IPS-11a (cell line): Measurements from ENCODE around the gene LRIG1.

Source experiments
- H3K4me3 ChIP-seq: one replicate; pipeline ENCODE4 v1.5.1; 2013; ENCODE audit warnings: low read depth, low read length, control low read depth

The LRIG1 gene

DNA sequence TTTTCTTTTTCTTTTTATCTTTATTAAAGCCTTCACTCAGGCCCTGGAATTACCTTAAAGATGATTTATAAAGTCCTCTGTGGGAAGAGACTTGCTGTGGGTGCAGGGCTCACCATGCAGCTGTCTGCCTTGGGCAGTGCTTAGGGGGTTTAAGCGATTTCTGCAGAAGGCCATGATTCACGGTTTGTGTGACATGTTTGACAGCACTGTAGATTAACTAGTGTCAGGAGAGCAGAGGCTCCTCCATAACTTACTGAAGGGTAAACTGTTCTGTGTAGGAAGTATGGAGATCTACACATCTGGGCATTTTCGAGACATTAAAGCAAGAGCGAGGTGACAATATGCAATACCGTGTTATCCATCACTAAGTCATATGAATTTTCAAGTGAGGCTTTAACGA is 137.7 kb downstream of the LRIG1 start:
- H3K4me3 ChIP-seq, result no peak overlapping the region

GRCh38 chr3:66362541-66362941 is 138.3 kb downstream of the LRIG1 start:
- no peak overlapping the region for H3K4me3 ChIP-seq

DNA sequence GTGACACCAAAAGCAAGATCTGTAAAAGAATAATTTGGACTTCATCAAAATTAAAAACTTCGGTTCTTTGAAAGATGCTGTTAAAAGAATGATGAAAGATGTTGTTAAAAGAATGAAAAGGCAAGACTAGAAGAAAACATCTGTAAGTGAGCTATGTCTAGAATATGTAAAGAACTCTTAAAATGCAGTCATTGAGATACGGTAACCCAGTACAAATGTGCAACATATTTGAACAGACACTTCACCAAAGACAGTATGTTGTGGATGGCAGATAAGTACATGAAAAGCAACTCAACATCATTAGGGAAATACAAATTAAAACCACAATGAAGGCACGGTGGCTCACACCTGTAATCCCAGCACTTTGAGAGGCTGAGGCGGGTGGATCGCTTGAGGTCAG is 139.5 kb downstream of the LRIG1 start:
- H3K4me3 ChIP-seq, result no peak overlapping the region

DNA sequence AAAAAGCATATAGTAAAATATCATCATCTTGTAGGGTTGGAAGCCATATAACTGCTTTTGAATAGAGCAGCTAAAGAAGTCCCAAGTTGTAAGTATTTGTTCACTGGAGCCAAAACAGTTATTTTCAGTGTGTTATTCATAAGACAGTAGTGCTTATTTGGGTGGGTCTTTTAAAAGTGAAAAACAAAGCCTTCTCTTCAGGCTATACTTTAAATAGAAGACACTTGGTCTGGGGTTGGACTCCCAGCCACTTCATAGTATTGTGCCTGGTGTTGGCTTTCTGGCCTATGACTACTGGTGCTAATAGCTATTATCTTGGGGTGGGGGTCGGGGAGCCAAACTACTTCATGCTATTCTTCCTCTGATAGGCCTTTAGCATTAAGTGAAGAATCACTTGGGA is 144.8 kb downstream of the LRIG1 start:
- no peak overlapping the region for H3K4me3 ChIP-seq

- H3K4me3 ChIP-seq, result no peak overlapping the region
Observed at GRCh38 chr3:66355394-66355793, 145.4 kb downstream of the LRIG1 start.

DNA sequence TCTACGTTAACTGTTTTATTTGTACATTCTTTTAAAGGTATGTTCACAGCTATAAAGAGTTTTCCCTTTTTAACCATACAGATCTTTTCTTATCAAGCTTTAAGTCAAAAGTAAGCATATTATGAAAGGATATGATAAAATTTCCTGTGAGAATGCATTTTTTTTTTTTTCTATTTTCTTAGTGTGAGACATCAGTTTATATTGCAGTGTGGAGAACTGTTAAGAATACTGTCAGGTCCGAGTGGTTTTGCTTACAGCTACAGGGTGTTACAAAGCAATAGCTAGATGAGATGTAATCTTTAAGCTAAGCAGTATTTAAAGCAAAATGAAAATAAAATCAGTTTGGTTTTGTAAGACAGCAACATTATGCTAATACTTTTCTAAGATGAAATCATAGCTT is 146.8 kb downstream of the LRIG1 start:
- H3K4me3 ChIP-seq, result no peak overlapping the region

DNA sequence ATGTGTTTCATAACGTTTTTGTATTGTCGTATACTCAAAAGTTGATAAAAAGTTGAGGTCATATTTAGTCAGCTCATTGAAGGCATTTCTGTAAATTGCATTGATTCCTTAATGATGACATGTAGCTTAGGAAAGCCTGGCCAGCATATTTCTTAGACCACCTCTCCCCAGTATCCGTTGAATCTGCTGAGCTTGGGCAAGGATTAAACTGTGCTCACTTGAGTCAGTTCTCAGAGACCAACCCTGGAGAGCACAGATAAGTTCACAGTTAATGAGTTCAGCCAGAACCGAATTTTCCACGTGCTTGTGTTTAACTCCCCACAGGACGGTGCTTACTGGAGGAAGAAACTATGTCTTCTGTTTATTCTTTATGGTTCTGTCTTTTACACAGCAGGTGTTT is 147.3 kb downstream of the LRIG1 start:
- no peak overlapping the region for H3K4me3 ChIP-seq

DNA sequence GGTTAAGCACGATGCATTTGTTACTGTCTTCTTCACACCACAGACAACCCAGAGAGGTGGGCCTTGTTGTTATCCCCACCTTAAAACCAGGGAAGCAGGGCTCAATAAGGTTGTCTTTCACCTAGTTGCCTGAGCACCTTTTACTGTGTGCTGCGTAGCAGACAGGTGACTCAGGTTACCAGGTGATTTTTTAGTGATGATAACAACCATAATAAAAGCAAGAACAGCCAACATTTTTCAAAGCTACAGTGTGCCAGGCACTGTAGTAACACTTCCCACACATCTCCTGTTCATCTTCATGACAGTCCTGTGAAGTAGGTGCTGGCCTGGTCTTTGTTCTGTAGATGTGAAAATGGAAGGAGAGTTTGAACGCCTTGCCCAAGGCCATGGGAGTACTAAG is 147.8 kb downstream of the LRIG1 start:
- no peak overlapping the region for H3K4me3 ChIP-seq

DNA sequence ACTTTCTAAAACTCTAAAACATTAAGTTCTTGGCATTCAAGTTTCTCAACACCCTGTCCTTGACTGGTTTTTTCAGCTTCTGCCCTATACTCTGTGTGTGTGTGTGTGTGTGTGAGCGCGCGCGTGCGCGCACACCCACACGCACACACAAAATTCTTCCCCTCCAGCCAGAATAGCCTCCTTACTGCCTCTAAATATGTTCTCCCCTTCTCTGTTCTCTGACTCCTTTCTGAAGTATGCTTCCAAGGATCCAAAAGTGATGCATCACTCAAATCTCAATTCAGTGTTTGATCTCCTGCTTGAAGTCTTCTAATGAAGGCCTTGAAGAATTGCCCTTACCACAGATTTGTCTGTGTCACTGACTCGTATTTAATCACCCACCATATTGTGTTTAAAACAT is 150.2 kb downstream of the LRIG1 start:
- H3K4me3 ChIP-seq, result no peak overlapping the region

- H3K4me3 ChIP-seq, result no peak overlapping the region
Observed at GRCh38 chr3:66348704-66349103, 152.1 kb downstream of the LRIG1 start.

DNA sequence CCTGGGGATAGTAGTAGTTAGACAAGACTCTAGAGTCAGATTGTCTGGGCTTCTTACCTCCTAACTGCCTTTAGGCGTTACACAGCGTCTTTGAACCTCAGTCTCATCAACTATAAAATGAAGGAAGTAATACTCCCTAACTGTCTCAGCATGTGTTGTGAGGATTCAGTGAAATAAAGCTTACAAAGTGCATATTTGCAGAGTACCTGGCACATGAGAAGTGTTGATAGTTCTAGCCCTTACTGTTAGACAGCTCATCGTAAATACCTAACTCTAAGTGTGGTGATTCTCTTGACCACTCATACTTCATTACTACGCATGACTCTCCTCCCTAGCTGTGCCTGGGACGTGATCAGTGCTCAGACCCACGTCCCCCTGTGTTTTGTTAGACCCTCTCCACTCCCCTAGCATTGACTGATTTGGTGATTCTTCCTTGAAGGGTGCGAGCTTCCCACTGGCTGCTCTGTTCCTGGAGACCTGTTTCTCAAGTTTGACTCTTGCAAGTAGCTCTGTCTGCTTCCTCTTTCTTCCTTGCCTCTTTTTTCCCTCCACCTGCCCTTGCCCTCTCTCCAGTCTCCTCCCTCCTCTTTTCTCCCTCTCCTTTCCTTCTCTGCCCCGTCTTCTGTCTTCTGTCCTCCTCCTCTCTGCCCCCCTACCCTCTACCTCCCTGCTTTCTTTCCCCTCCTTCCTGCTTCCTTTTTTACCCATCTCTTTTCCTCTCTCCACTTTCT is 155.8 kb downstream of the LRIG1 start:
- no peak overlapping the region for H3K4me3 ChIP-seq

GRCh38 chr3:66344391-66344811 is 156.4 kb downstream of the LRIG1 start:
- H3K4me3 ChIP-seq, result no peak overlapping the region

- H3K4me3 ChIP-seq, result no peak overlapping the region
Observed at GRCh38 chr3:66342717-66343356, 158.0 kb downstream of the LRIG1 start.

DNA sequence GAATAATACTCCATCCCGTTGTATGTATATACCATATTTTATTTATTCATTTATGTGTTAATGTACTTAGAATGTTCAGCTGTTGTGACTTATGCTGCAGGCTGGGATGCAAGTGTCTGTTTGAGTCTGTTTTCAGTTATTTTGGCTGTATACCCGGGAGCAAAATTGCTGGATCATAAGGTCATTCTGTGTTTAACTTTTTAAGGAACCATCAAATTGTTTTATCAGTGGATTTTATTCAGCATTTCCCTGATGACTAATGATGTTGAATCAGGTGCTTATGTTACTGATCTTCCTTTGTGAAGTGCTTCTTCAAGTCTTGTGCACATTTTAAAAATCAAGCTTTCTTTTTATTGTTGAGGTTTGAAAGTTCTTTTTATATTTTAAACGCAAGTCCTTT is 161.9 kb downstream of the LRIG1 start:
- no peak overlapping the region for H3K4me3 ChIP-seq

GRCh38 chr3:66336333-66336766 is 164.5 kb downstream of the LRIG1 start:
- no peak overlapping the region for H3K4me3 ChIP-seq

DNA sequence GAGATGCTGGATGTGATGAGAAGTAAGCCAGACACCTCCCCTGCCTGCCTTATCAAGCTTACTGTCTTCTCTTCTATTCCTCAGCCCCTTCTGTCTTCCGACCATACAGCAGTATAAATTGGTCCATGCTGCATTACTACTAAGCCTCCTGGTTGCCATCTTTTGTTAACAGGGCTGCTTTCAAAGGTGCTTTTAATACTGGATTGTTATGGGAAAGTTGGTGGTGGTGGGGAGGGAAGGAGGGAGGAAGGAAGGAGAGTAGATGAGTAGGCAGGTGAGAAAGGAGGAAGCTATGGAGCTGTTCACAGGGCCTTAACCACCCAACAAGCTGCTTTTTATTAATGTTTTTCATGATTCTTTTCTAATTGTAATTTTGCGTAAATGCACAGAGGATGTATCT is 165.2 kb downstream of the LRIG1 start:
- H3K4me3 ChIP-seq, result no peak overlapping the region
